DMS79 treated with DMSO at 0.1 percent for 48 hours (cell line): ENCODE results near the gene CCDC93.

Source experiments
- DNase-seq: peaks from one replicate; lab custom pipeline; 2025; lab: John Stamatoyannopoulos, UW

CCDC93 gene

GRCh38 chr2:118013724-118014491, at the start of gene CCDC93:
Gene CCDC93 (minus strand): TSS chr2:118014070. CDS start chr2:118013995, 75 bp downstream.
- peak; percentile 62 for DNase-seq

- DNase-seq: no peak
Measured at GRCh38 chr2:118062669-118063068, 48.8 kb upstream of the CCDC93 start.

- no peak for DNase-seq
Measured at GRCh38 chr2:118062048-118062447, 48.2 kb upstream of the CCDC93 start.

GRCh38 chr2:118061135-118061955, 47.5 kb upstream of the CCDC93 start:
- no peak for DNase-seq

GRCh38 chr2:118059919-118060478, 46.1 kb upstream of the CCDC93 start:
- DNase-seq: peak; percentile 27

- no peak for DNase-seq
Measured at GRCh38 chr2:118058951-118059350, 45.1 kb upstream of the CCDC93 start.

GRCh38 chr2:118056801-118057200, 42.9 kb upstream of the CCDC93 start:
- DNase-seq: no peak

- no peak for DNase-seq
Measured at GRCh38 chr2:118056165-118056534, 42.3 kb upstream of the CCDC93 start.

GRCh38 chr2:118055512-118056164, 41.8 kb upstream of the CCDC93 start:
- DNase-seq: no peak

GRCh38 chr2:118054213-118055008, 40.5 kb upstream of the CCDC93 start:
- no peak for DNase-seq

GRCh38 chr2:118053681-118054080, 39.8 kb upstream of the CCDC93 start:
- peak; percentile 27 for DNase-seq

- DNase-seq: no peak
Measured at GRCh38 chr2:118052474-118052873, 38.6 kb upstream of the CCDC93 start.

- DNase-seq: no peak
Measured at GRCh38 chr2:118051826-118052358, 38.0 kb upstream of the CCDC93 start.

- peak; percentile 30 for DNase-seq
Measured at GRCh38 chr2:118050974-118051373, 37.1 kb upstream of the CCDC93 start.

GRCh38 chr2:118050386-118050785, 36.5 kb upstream of the CCDC93 start:
- DNase-seq: peak; percentile 30

- no peak for DNase-seq
Measured at GRCh38 chr2:118049816-118050140, 35.9 kb upstream of the CCDC93 start.

GRCh38 chr2:118049140-118049815, 35.4 kb upstream of the CCDC93 start:
- DNase-seq: no peak

GRCh38 chr2:118048401-118048800, 34.5 kb upstream of the CCDC93 start:
- DNase-seq: no peak

GRCh38 chr2:118047380-118047826, 33.5 kb upstream of the CCDC93 start:
- DNase-seq: no peak

GRCh38 chr2:118046634-118047210, 32.9 kb upstream of the CCDC93 start:
- DNase-seq: peak; percentile 35
